ENCODE measurements around the gene INPP5A. TPM values are rescaled to one million over a fixed set of nuclear protein-coding genes. Genes with fewer than 3 reads are reported as not detected.

INPP5A gene
- total RNA-seq, 1 experiment from 2014 or later, result 44.5 TPM

- BruUV-seq (replicated peaks), result no TSS peak
- H3K27ac Mint-ChIP-seq (ENCODE audit: unreplicated experiment), result no peak overlapping the region
- H3K27me3 Mint-ChIP-seq (ENCODE audit: insufficient read depth, unreplicated experiment), result no peaks in the 10 kb centered on the region
- H3K9me3 ChIP-seq, result no peaks in the 10 kb centered on the region
- no peaks in the 10 kb centered on the region for H3K27me3 ChIP-seq (replicated peaks; ENCODE audit: control insufficient read depth, insufficient read depth, low read length)
- H3K4me3 ChIP-seq (ENCODE audit: low read depth, low read length), result no peak overlapping the region
- no peaks in the 10 kb centered on the region for H3K4me1 ChIP-seq
- peaks cover 7% of the 10 kb centered on the region for H3K36me3 Mint-ChIP-seq (ENCODE audit: insufficient read depth, unreplicated experiment)
- intact Hi-C loops (cut with micrococcal nuclease; ENCODE audit: unreplicated experiment), result no loop called here
- no peak for DNase-seq
- no peaks in the 10 kb centered on the region for H3K9me3 Mint-ChIP-seq (ENCODE audit: unreplicated experiment)
- no peaks in the 10 kb centered on the region for H3K4me1 Mint-ChIP-seq (ENCODE audit: low read depth, unreplicated experiment)
- no peak overlapping the region for H3K4me3 Mint-ChIP-seq (ENCODE audit: unreplicated experiment)
- ChIA-PET CTCF (no interaction called here), POLR2A (no interaction called here)
- H3K36me3 ChIP-seq (ENCODE audit: control insufficient read depth, insufficient read depth, low read length), result no peaks in the 10 kb centered on the region; the same call in 1 of the 2 replicates
- no peak for TF ChIP-seq CTCF (IDR thresholded peaks at IDR 0.05; ENCODE audit: insufficient read depth in 1 of 2, low read depth in 1 of 2, low read length in 1 of 2, severe bottlenecking in 1 of 2, unreplicated experiment in 1 of 2)
These were observed 224.7 kb downstream of the INPP5A start for GRCh38 chr10:132762267-132762666.

GRCh38 chr10:132763545-132763944 lies 226.0 kb downstream of the INPP5A start:
- H3K27me3 ChIP-seq (replicated peaks; ENCODE audit: control insufficient read depth, insufficient read depth, low read length), result no peaks in the 10 kb centered on the region
- DNase-seq, result no peak
- H3K27ac Mint-ChIP-seq (ENCODE audit: unreplicated experiment), result no peak overlapping the region
- no peaks in the 10 kb centered on the region for H3K4me1 ChIP-seq
- H3K36me3 Mint-ChIP-seq (ENCODE audit: insufficient read depth, unreplicated experiment), result peaks cover 7% of the 10 kb centered on the region
- no peaks in the 10 kb centered on the region for H3K27me3 Mint-ChIP-seq (ENCODE audit: insufficient read depth, unreplicated experiment)
- H3K9me3 ChIP-seq, result no peaks in the 10 kb centered on the region
- no peak overlapping the region for H3K4me3 Mint-ChIP-seq (ENCODE audit: unreplicated experiment)
- no peak overlapping the region for H3K4me3 ChIP-seq (ENCODE audit: low read depth, low read length)
- POLR2A ChIA-PET, result no interaction called here
- H3K9me3 Mint-ChIP-seq (ENCODE audit: unreplicated experiment), result no peaks in the 10 kb centered on the region
- CTCF ChIA-PET, result no interaction called here
- intact Hi-C loops (cut with micrococcal nuclease; ENCODE audit: unreplicated experiment), result no loop called here
- no TSS peak for BruUV-seq (replicated peaks)
- TF ChIP-seq CTCF (IDR thresholded peaks at IDR 0.05; ENCODE audit: insufficient read depth in 1 of 2, low read depth in 1 of 2, low read length in 1 of 2, severe bottlenecking in 1 of 2, unreplicated experiment in 1 of 2), result no peak
- H3K4me1 Mint-ChIP-seq (ENCODE audit: low read depth, unreplicated experiment), result no peaks in the 10 kb centered on the region
- no peaks in the 10 kb centered on the region; the same call in 1 of the 2 replicates for H3K36me3 ChIP-seq (ENCODE audit: control insufficient read depth, insufficient read depth, low read length)

GRCh38 chr10:132764108-132764507 lies 226.5 kb downstream of the INPP5A start:
- H3K4me1 Mint-ChIP-seq (ENCODE audit: low read depth, unreplicated experiment), result no peaks in the 10 kb centered on the region
- no peak overlapping the region for H3K4me3 Mint-ChIP-seq (ENCODE audit: unreplicated experiment)

More at GRCh38 chr10:132764108-132764507, 226.5 kb downstream of the INPP5A start:
- H3K36me3 Mint-ChIP-seq (ENCODE audit: insufficient read depth, unreplicated experiment), result peaks cover 7% of the 10 kb centered on the region
- no peaks in the 10 kb centered on the region for H3K9me3 Mint-ChIP-seq (ENCODE audit: unreplicated experiment)
- ChIA-PET POLR2A (no interaction called here), CTCF (no interaction called here)
- Histone ChIP-seq H3K4me1 (no peaks in the 10 kb centered on the region), H3K27me3 (replicated peaks; ENCODE audit: control insufficient read depth, insufficient read depth, low read length) (no peaks in the 10 kb centered on the region), H3K9me3 (no peaks in the 10 kb centered on the region), H3K4me3 (ENCODE audit: low read depth, low read length) (no peak overlapping the region), H3K36me3 (ENCODE audit: control insufficient read depth, insufficient read depth, low read length) (no peaks in the 10 kb centered on the region; the same call in 1 of the 2 replicates)
- intact Hi-C loops (cut with micrococcal nuclease; ENCODE audit: unreplicated experiment), result no loop called here
- no peak for DNase-seq
- no TSS peak for BruUV-seq (replicated peaks)
- no peak for TF ChIP-seq CTCF (IDR thresholded peaks at IDR 0.05; ENCODE audit: insufficient read depth in 1 of 2, low read depth in 1 of 2, low read length in 1 of 2, severe bottlenecking in 1 of 2, unreplicated experiment in 1 of 2)
- no peak overlapping the region for H3K27ac Mint-ChIP-seq (ENCODE audit: unreplicated experiment)
- H3K27me3 Mint-ChIP-seq (ENCODE audit: insufficient read depth, unreplicated experiment), result no peaks in the 10 kb centered on the region
